Fibroblast of lung (primary cell): Measurements from ENCODE around the gene KRT82.

ENCODE experiments used
- EZH2 ChIP-seq: IDR thresholded peaks from 2 replicates; pipeline ENCODE4 v1.5.1; 2012; ENCODE audit warnings: low read length, control low read depth, mild to moderate bottlenecking; ENCODE audit errors: missing control alignments
- TF ChIP-seq, protein P1 (sequence below), 2 donors: IDR thresholded peaks in 1 of 2; conservative IDR thresholded peaks in 1 of 2; 1 replicate in 1 of 2; 2 replicates in 1 of 2; pipeline ENCODE4 v1.5.1; 2011 to 2012; ENCODE audit warnings: low read length in 2 of 2, control low read depth in 1 of 2, inconsistent platforms in 1 of 2, low read depth in 1 of 2, mild to moderate bottlenecking in 1 of 2

DNA sequence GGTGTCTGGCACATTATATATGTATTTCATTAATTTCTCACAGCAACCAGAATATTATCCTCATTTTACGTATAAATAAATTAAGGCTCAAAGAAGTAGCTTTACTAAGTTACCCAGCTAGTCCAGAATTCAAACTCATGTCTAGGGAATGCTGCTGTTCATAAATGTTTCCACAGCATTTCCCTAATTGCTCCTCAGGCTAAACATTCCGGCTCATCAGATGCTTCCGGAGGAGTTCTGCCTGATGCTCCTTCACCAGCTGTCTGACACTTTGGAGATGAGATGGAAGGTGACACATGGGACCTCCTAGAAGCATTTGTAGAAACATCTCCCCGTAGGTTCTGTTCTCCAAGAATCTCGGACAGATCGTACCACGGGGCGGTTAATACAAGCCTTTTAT is 51.0 kb downstream of the KRT82 start:
- TF ChIP-seq, protein P1, sequence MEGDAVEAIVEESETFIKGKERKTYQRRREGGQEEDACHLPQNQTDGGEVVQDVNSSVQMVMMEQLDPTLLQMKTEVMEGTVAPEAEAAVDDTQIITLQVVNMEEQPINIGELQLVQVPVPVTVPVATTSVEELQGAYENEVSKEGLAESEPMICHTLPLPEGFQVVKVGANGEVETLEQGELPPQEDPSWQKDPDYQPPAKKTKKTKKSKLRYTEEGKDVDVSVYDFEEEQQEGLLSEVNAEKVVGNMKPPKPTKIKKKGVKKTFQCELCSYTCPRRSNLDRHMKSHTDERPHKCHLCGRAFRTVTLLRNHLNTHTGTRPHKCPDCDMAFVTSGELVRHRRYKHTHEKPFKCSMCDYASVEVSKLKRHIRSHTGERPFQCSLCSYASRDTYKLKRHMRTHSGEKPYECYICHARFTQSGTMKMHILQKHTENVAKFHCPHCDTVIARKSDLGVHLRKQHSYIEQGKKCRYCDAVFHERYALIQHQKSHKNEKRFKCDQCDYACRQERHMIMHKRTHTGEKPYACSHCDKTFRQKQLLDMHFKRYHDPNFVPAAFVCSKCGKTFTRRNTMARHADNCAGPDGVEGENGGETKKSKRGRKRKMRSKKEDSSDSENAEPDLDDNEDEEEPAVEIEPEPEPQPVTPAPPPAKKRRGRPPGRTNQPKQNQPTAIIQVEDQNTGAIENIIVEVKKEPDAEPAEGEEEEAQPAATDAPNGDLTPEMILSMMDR (conservative IDR thresholded peaks at IDR 0.05 in 1 of 2, IDR thresholded peaks at IDR 0.05 in 1 of 2; ENCODE audit: low read depth in 1 of 2, low read length in 2 of 2): no peak
- TF ChIP-seq EZH2: no peak
